Stimulated activated CD4-positive, alpha-beta T cell treated with anti-CD3 and anti-CD28 coated beads, Interleukin-2, amount 100 ng/mL, for 24 hours (primary cell): ENCODE data around the gene MAGEB4.
"Not testable (repeated sequence)": the region's sequence is repeated elsewhere in the genome, so short reads cannot be mapped to it uniquely, and the experiment has no call there.

Source experiments
- DNase-seq, 2 donors: peaks; one replicate each; pipeline ENCODE4 v3.0.0-alpha.2; 2020

The MAGEB4 gene

GRCh38 chrX:30241724-30242415, at the start of gene MAGEB4:
MAGEB4 (plus strand) TSS chrX:30242000; CDS start chrX:30242136, 136 bp downstream.
- no peak for DNase-seq

- DNase-seq, result not testable (repeated sequence)
These were observed 47.9 kb upstream of the MAGEB4 start for GRCh38 chrX:30193910-30194309.

GRCh38 chrX:30196322-30196721, 45.5 kb upstream of the MAGEB4 start:
- no peak for DNase-seq

GRCh38 chrX:30212172-30212571, 29.6 kb upstream of the MAGEB4 start:
- no peak for DNase-seq

GRCh38 chrX:30215357-30215843, 26.4 kb upstream of the MAGEB4 start, which contains the start of gene MAGEB2:
MAGEB2 (plus strand) TSS chrX:30215563; CDS start chrX:30218581, 3,018 bp downstream.
- DNase-seq, result no peak

GRCh38 chrX:30217465-30217864, 24.3 kb upstream of the MAGEB4 start:
- DNase-seq, result no peak

GRCh38 chrX:30219372-30219771, 22.4 kb upstream of the MAGEB4 start:
- no peak for DNase-seq

GRCh38 chrX:30220661-30221060, 21.1 kb upstream of the MAGEB4 start:
- DNase-seq, result no peak

- DNase-seq, result no peak
These were observed 17.3 kb upstream of the MAGEB4 start for GRCh38 chrX:30224536-30224935.

- DNase-seq, result no peak
These were observed 13.3 kb upstream of the MAGEB4 start for GRCh38 chrX:30228526-30228925.

- no peak for DNase-seq
These were observed 11.4 kb upstream of the MAGEB4 start, which contains the start of gene MAGEB3 for GRCh38 chrX:30230395-30230794. MAGEB3 (plus strand) TSS chrX:30230657; CDS start chrX:30235925, 5,268 bp downstream.

- no peak for DNase-seq
These were observed 5.1 kb downstream of the MAGEB4 start, which contains the start of gene MAGEB1 for GRCh38 chrX:30246769-30247489. MAGEB1 (plus strand) TSS chrX:30247146; CDS start chrX:30250494, 3,348 bp downstream.

- no peak for DNase-seq
These were observed 7.1 kb downstream of the MAGEB4 start for GRCh38 chrX:30248854-30249253.

GRCh38 chrX:30253257-30253656, 11.5 kb downstream of the MAGEB4 start:
- no peak for DNase-seq

- no peak for DNase-seq
These were observed 18.1 kb downstream of the MAGEB4 start for GRCh38 chrX:30259927-30260326.

GRCh38 chrX:30261012-30261411, 19.2 kb downstream of the MAGEB4 start:
- no peak for DNase-seq

GRCh38 chrX:30262763-30263162, 21.0 kb downstream of the MAGEB4 start:
- no peak for DNase-seq

- DNase-seq, result no peak
These were observed 28.8 kb downstream of the MAGEB4 start for GRCh38 chrX:30270639-30271038.

- DNase-seq, result no peak
These were observed 33.7 kb downstream of the MAGEB4 start for GRCh38 chrX:30275498-30275897.

GRCh38 chrX:30278365-30278764, 36.6 kb downstream of the MAGEB4 start:
- no peak for DNase-seq

GRCh38 chrX:30280428-30280827, 38.6 kb downstream of the MAGEB4 start:
- DNase-seq, result no peak

- no peak for DNase-seq
These were observed 40.7 kb downstream of the MAGEB4 start for GRCh38 chrX:30282527-30282926.

- no peak for DNase-seq
These were observed 41.8 kb downstream of the MAGEB4 start for GRCh38 chrX:30283456-30284200.
